ENCODE data around the gene FCER1A.

DNA sequence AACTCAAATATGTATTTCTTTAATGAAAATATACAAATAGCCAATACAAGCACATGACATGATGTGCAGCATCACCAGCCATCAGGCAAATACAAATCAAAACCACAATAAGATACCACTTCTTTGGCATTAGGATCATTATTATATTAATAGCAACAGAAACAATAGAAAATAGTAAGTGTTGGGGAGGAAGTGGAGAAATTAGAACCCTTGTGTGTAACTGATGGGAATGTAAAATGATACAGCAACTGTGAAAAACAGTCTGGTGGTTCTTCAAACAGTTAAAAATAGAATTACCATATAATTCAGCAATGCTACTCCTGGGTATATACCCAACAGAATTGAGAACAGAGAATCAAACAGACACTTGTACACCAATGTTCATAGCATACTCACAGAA lies 40.8 kb upstream of the FCER1A start:
- TF ChIP-seq, protein P1, sequence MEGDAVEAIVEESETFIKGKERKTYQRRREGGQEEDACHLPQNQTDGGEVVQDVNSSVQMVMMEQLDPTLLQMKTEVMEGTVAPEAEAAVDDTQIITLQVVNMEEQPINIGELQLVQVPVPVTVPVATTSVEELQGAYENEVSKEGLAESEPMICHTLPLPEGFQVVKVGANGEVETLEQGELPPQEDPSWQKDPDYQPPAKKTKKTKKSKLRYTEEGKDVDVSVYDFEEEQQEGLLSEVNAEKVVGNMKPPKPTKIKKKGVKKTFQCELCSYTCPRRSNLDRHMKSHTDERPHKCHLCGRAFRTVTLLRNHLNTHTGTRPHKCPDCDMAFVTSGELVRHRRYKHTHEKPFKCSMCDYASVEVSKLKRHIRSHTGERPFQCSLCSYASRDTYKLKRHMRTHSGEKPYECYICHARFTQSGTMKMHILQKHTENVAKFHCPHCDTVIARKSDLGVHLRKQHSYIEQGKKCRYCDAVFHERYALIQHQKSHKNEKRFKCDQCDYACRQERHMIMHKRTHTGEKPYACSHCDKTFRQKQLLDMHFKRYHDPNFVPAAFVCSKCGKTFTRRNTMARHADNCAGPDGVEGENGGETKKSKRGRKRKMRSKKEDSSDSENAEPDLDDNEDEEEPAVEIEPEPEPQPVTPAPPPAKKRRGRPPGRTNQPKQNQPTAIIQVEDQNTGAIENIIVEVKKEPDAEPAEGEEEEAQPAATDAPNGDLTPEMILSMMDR (conservative IDR thresholded peaks at IDR 0.05; ENCODE audit: low read depth in 2 of 2) = no peak
- TF ChIP-seq, protein P2, sequence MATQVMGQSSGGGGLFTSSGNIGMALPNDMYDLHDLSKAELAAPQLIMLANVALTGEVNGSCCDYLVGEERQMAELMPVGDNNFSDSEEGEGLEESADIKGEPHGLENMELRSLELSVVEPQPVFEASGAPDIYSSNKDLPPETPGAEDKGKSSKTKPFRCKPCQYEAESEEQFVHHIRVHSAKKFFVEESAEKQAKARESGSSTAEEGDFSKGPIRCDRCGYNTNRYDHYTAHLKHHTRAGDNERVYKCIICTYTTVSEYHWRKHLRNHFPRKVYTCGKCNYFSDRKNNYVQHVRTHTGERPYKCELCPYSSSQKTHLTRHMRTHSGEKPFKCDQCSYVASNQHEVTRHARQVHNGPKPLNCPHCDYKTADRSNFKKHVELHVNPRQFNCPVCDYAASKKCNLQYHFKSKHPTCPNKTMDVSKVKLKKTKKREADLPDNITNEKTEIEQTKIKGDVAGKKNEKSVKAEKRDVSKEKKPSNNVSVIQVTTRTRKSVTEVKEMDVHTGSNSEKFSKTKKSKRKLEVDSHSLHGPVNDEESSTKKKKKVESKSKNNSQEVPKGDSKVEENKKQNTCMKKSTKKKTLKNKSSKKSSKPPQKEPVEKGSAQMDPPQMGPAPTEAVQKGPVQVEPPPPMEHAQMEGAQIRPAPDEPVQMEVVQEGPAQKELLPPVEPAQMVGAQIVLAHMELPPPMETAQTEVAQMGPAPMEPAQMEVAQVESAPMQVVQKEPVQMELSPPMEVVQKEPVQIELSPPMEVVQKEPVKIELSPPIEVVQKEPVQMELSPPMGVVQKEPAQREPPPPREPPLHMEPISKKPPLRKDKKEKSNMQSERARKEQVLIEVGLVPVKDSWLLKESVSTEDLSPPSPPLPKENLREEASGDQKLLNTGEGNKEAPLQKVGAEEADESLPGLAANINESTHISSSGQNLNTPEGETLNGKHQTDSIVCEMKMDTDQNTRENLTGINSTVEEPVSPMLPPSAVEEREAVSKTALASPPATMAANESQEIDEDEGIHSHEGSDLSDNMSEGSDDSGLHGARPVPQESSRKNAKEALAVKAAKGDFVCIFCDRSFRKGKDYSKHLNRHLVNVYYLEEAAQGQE (IDR thresholded peaks at IDR 0.05; ENCODE audit: unreplicated experiment) = no peak
- no peak for TF ChIP-seq POLR2AphosphoS5 (IDR thresholded peaks at IDR 0.05; ENCODE audit: low read depth)
- TF ChIP-seq EZH2 (IDR thresholded peaks at IDR 0.05; ENCODE audit: low read depth, unreplicated experiment) = no peak
- TF ChIP-seq EZH2phosphoT487 (IDR thresholded peaks at IDR 0.05; ENCODE audit: unreplicated experiment) = no peak
- TF ChIP-seq CREB1 (CRISPR knock-in tag; IDR thresholded peaks at IDR 0.05; ENCODE audit: low read depth) = no peak
- TF ChIP-seq STAT1 (IDR thresholded peaks at IDR 0.05; ENCODE audit: unreplicated experiment) = no peak
